GM23338 (cell line): ENCODE data around the gene ZNF222. TPM values are rescaled to one million over a fixed set of nuclear protein-coding genes. Genes with fewer than 3 reads are reported as not detected.

Source experiments
- ATAC-seq: fragments of 200-7000 bp; cut with Tn5 transposase; 3 replicates; pipeline ENCODE4 v1.9.1; 2020
- DNase-seq: peaks from one replicate; pipeline ENCODE4 v3.0.0-alpha.2; 2015; ENCODE audit warnings: low spot score
- H2AFZ ChIP-seq: fragments of 200-600 bp; sonication (generic); 2 replicates; pipeline ENCODE4 v1.8.0; 2016; ENCODE audit warnings: antibody characterized with exemption, mild to moderate bottlenecking, moderate library complexity
- H3F3A ChIP-seq: fragments of 200-600 bp; sonication (generic); replicated peaks from 2 replicates; pipeline ENCODE4 v1.8.0; 2017; ENCODE audit warnings: antibody characterized with exemption, mixed run types, low read depth
- H3K27ac ChIP-seq: fragments of 200-600 bp; sonication (generic); 2 replicates; pipeline ENCODE4 v1.6.1; 2016; ENCODE audit warnings: low read depth
- H3K27me3 ChIP-seq: fragments of 200-600 bp; sonication (generic); 2 replicates; pipeline ENCODE4 v1.8.0; 2016; ENCODE audit warnings: mild to moderate bottlenecking, mixed run types, moderate library complexity; ENCODE audit not compliant: insufficient read depth
- H3K36me3 ChIP-seq: fragments of 200-600 bp; sonication (generic); 2 replicates; pipeline ENCODE4 v1.8.0; 2016; ENCODE audit warnings: mild to moderate bottlenecking; ENCODE audit not compliant: insufficient read depth
- H3K4me1 ChIP-seq: fragments of 200-600 bp; sonication (generic); 2 replicates; pipeline ENCODE4 v1.8.0; 2016; ENCODE audit warnings: mild to moderate bottlenecking, moderate library complexity; ENCODE audit not compliant: insufficient read depth
- H3K4me2 ChIP-seq: fragments of 200-600 bp; sonication (generic); 2 replicates; pipeline ENCODE4 v1.7.1; 2017; ENCODE audit warnings: mixed run types
- H3K4me3 ChIP-seq: fragments of 200-600 bp; sonication (generic); 2 replicates; pipeline ENCODE4 v1.6.1; 2016; ENCODE audit warnings: mixed run types
- H3K79me2 ChIP-seq: fragments of 200-600 bp; sonication (generic); replicated peaks from 2 replicates; pipeline ENCODE4 v1.8.0; 2017; ENCODE audit warnings: mild to moderate bottlenecking; ENCODE audit not compliant: insufficient read depth
- H3K9me2 ChIP-seq: fragments of 200-600 bp; sonication (generic); 2 replicates; pipeline ENCODE4 v1.8.0; 2017; ENCODE audit not compliant: insufficient read depth
- H4K20me1 ChIP-seq: fragments of 200-600 bp; sonication (generic); replicated peaks from 2 replicates; pipeline ENCODE4 v1.8.0; 2017; ENCODE audit warnings: mild to moderate bottlenecking; ENCODE audit not compliant: insufficient read depth
- H3K27ac Mint-ChIP-seq: 2 replicates; pipeline ENCODE4 v1.8.0; 2020; ENCODE audit warnings: inconsistent platforms, mild to moderate bottlenecking, moderate library complexity, mixed read lengths
- H3K27me3 Mint-ChIP-seq: 3 replicates; pipeline ENCODE4 v1.8.0; 2022; ENCODE audit warnings: low read depth, mild to moderate bottlenecking, moderate library complexity, mixed read lengths, inconsistent platforms; ENCODE audit not compliant: insufficient read depth, poor library complexity
- H3K36me3 Mint-ChIP-seq: 3 replicates; pipeline ENCODE4 v1.8.0; 2021; ENCODE audit warnings: low read depth, mild to moderate bottlenecking, inconsistent platforms, moderate library complexity, mixed read lengths
- H3K4me1 Mint-ChIP-seq: 3 replicates; pipeline ENCODE4 v1.8.0; 2020; ENCODE audit warnings: mild to moderate bottlenecking, inconsistent platforms, mixed read lengths
- H3K4me3 Mint-ChIP-seq: 3 replicates; pipeline ENCODE4 v1.8.0; 2021; ENCODE audit warnings: moderate library complexity, mild to moderate bottlenecking, inconsistent platforms, mixed read lengths
- H3K9me3 Mint-ChIP-seq: 3 replicates; pipeline ENCODE4 v1.8.0; 2020; ENCODE audit warnings: moderate library complexity, mild to moderate bottlenecking, inconsistent platforms, mixed read lengths
- CREB1 ChIP-seq: fragments of 250-450 bp; sonication (Bioruptor Pico); IDR thresholded peaks from 2 replicates; pipeline ENCODE4 v1.5.0; 2020; ENCODE audit warnings: low read depth, mild to moderate bottlenecking, moderate library complexity
- CTCF ChIP-seq, 2 experiments: fragments of 200-600 bp in 1 of 2; sonication (generic) in 1 of 2; conservative IDR thresholded peaks; 2 replicates each; pipeline versions ENCODE4 v1.5.1 to v1.6.1; 2016 to 2017; ENCODE audit warnings: antibody characterized with exemption in 2 of 2, low read depth in 2 of 2, mild to moderate bottlenecking in 2 of 2, moderate library complexity in 1 of 2
- ETS1 ChIP-seq: IDR thresholded peaks from 2 replicates; pipeline ENCODE4 v1.6.1; 2016; ENCODE audit warnings: antibody characterized with exemption
- EZH2phosphoT487 ChIP-seq: fragments of 200-600 bp; sonication (generic); IDR thresholded peaks from one replicate; pipeline ENCODE4 v1.8.1; 2018; ENCODE audit warnings: antibody characterized with exemption; ENCODE audit not compliant: unreplicated experiment
- JUNB ChIP-seq: IDR thresholded peaks from one replicate; pipeline ENCODE4 v1.6.1; 2016; ENCODE audit warnings: antibody characterized with exemption; ENCODE audit not compliant: unreplicated experiment
- NANOG ChIP-seq: IDR thresholded peaks from 2 replicates; pipeline ENCODE4 v1.6.1; 2016; ENCODE audit warnings: antibody characterized with exemption, borderline replicate concordance
- POLR2AphosphoS5 ChIP-seq: IDR thresholded peaks from 2 replicates; pipeline ENCODE4 v1.6.1; 2016; ENCODE audit warnings: antibody characterized with exemption, low read depth
- STAT1 ChIP-seq: IDR thresholded peaks from one replicate; pipeline ENCODE4 v1.6.1; 2016; ENCODE audit warnings: antibody characterized with exemption; ENCODE audit not compliant: unreplicated experiment
- ZNF114 ChIP-seq: fragments of 250-450 bp; sonication (Bioruptor Pico); IDR thresholded peaks from 2 replicates; pipeline ENCODE4 v1.5.0; 2020; ENCODE audit warnings: mild to moderate bottlenecking, moderate library complexity
- ZNF331 ChIP-seq: fragments of 250-450 bp; sonication (Bioruptor Pico); IDR thresholded peaks from 2 replicates; pipeline ENCODE4 v1.5.0; 2020; ENCODE audit warnings: low read depth, mild to moderate bottlenecking, moderate library complexity
- ZNF462 ChIP-seq: fragments of 250-450 bp; sonication (Bioruptor Pico); IDR thresholded peaks from 2 replicates; pipeline ENCODE4 v1.5.0; 2020; ENCODE audit warnings: mild to moderate bottlenecking, moderate library complexity
- polyA plus RNA-seq: library from polyadenylated mRNA; unstranded; fragments of >200 nt; fragmentation: Nextera tagmentation; extraction: Ambion mirVana; gene quantifications from 2 replicates; pipeline ENCODE4 v1.2.1, GENCODE V29; 2016
- total RNA-seq: library from RNA; depleted of rRNA; stranded (reverse); fragments of >200 nt; shearing (Covaris generic); gene quantifications from 2 replicates; pipeline ENCODE4 v1.2.3, GENCODE V29; 2014

The ZNF222 gene
- total and polyA plus RNA-seq, 2 experiments from 2014 or later: 2.3 to 2.6 TPM

- Histone ChIP-seq H3K4me2 (no peak overlapping the region), H3K4me3 (no peak overlapping the region), H3K36me3 (peaks cover 18% of the 10 kb centered on the region; the same call in 1 of the 2 replicates), H3K79me2 (no peaks in the 10 kb centered on the region; the same call in 1 of the 2 replicates), H3K27me3 (no peaks in the 10 kb centered on the region), H3F3A (no peaks in the 10 kb centered on the region), H3K27ac (no peak overlapping the region), H3K4me1 (no peaks in the 10 kb centered on the region), H2AFZ (no peak overlapping the region), H4K20me1 (no peaks in the 10 kb centered on the region), H3K9me2 (no peaks in the 10 kb centered on the region)
- peaks cover 2% of the 10 kb centered on the region for H3K27me3 Mint-ChIP-seq
- H3K27ac Mint-ChIP-seq: no peak overlapping the region
- H3K9me3 Mint-ChIP-seq: peaks cover 3% of the 10 kb centered on the region; the same call in 1 of the 3 replicates
- TF ChIP-seq CTCF (conservative IDR thresholded peaks at IDR 0.05; ENCODE audit: low read depth in 2 of 2) (no peak), EZH2phosphoT487 (no peak), POLR2AphosphoS5 (no peak), STAT1 (no peak), NANOG (no peak), ZNF114 (no peak), ZNF331 (CRISPR knock-in tag) (no peak), JUNB (no peak), ETS1 (no peak), ZNF462 (CRISPR knock-in tag) (no peak), CREB1 (CRISPR knock-in tag) (no peak)
- DNase-seq (no peak), ATAC-seq (no peak)
- H3K4me3 Mint-ChIP-seq: no peak overlapping the region
- no peaks in the 10 kb centered on the region for H3K4me1 Mint-ChIP-seq
- H3K36me3 Mint-ChIP-seq: peaks cover 76% of the 10 kb centered on the region
These were observed 34.0 kb downstream of the ZNF222 start for GRCh38 chr19:44059229-44059628.
